ENCODE data around the gene LCLAT1.

The LCLAT1 gene

GRCh38 chr2:30527411-30527810 lies 80.4 kb downstream of the LCLAT1 start:
- no peak for DNase-seq

- DNase-seq = no peak
Observed at GRCh38 chr2:30527859-30528258, 80.8 kb downstream of the LCLAT1 start.

- DNase-seq = no peak
Observed at GRCh38 chr2:30530346-30530745, 83.3 kb downstream of the LCLAT1 start.

GRCh38 chr2:30541680-30542079 lies 94.6 kb downstream of the LCLAT1 start:
- no peak for DNase-seq

- DNase-seq = no peak
Observed at GRCh38 chr2:30545875-30546274, 98.8 kb downstream of the LCLAT1 start.

- DNase-seq = no peak
Observed at GRCh38 chr2:30548386-30548785, 101.3 kb downstream of the LCLAT1 start.

GRCh38 chr2:30549096-30549495 lies 102.0 kb downstream of the LCLAT1 start:
- DNase-seq = no peak

- no peak for DNase-seq
Observed at GRCh38 chr2:30559544-30560275, 112.7 kb downstream of the LCLAT1 start.

GRCh38 chr2:30561349-30561748 lies 114.3 kb downstream of the LCLAT1 start:
- no peak for DNase-seq

- DNase-seq = no peak
Observed at GRCh38 chr2:30565851-30566358, 118.9 kb downstream of the LCLAT1 start.

GRCh38 chr2:30566631-30567030 lies 119.6 kb downstream of the LCLAT1 start:
- DNase-seq = no peak

- no peak for DNase-seq
Observed at GRCh38 chr2:30567317-30567716, 120.3 kb downstream of the LCLAT1 start.

GRCh38 chr2:30569946-30570345 lies 122.9 kb downstream of the LCLAT1 start:
- DNase-seq = no peak

GRCh38 chr2:30577151-30577550 lies 130.1 kb downstream of the LCLAT1 start:
- DNase-seq = no peak

GRCh38 chr2:30580391-30580790 lies 133.3 kb downstream of the LCLAT1 start:
- no peak for DNase-seq

GRCh38 chr2:30582521-30582920 lies 135.5 kb downstream of the LCLAT1 start:
- DNase-seq = no peak

- no peak for DNase-seq
Observed at GRCh38 chr2:30583204-30583749, 136.2 kb downstream of the LCLAT1 start.

- DNase-seq = no peak
Observed at GRCh38 chr2:30584116-30584515, 137.1 kb downstream of the LCLAT1 start.

- no peak for DNase-seq
Observed at GRCh38 chr2:30588994-30589393, 141.9 kb downstream of the LCLAT1 start.

- DNase-seq = no peak
Observed at GRCh38 chr2:30590407-30590806, 143.4 kb downstream of the LCLAT1 start.

- DNase-seq = no peak
Observed at GRCh38 chr2:30591186-30591585, 144.1 kb downstream of the LCLAT1 start.

- DNase-seq = no peak
Observed at GRCh38 chr2:30601375-30601774, 154.3 kb downstream of the LCLAT1 start.

- DNase-seq = no peak
Observed at GRCh38 chr2:30605197-30605596, 158.2 kb downstream of the LCLAT1 start.

- no peak for DNase-seq
Observed at GRCh38 chr2:30608643-30609042, 161.6 kb downstream of the LCLAT1 start.

GRCh38 chr2:30611583-30611982 lies 164.5 kb downstream of the LCLAT1 start:
- no peak for DNase-seq
